Calu3 (cell line): Measurements from ENCODE around the gene FTSJ3. TPM values are rescaled to one million over a fixed set of nuclear protein-coding genes. Genes with fewer than 3 reads are reported as not detected.
"Not testable (repeated sequence)": the region's sequence is repeated elsewhere in the genome, so short reads cannot be mapped to it uniquely, and the experiment has no call there.

Experiments
- BruUV-seq: library from RNA; stranded (reverse); fragments of 400-500 nt; replicated peaks from 2 replicates; lab custom pipeline; 2021; lab: Mats Ljungman, UMichigan
- CTCF ChIA-PET: fragments of 300-600 bp; sonication (Branson Sonifier 250); formaldehyde crosslinking; loops from one replicate; lab custom pipeline; 2022; ENCODE audit warnings: antibody characterized with exemption; lab: Charles Lee
- DNase-seq: peaks from one replicate; pipeline ENCODE4 v3.0.0; 2022
- H3K27ac Mint-ChIP-seq: one replicate; pipeline ENCODE4 v1.8.0; 2022; ENCODE audit warnings: mixed read lengths; ENCODE audit not compliant: unreplicated experiment
- H3K27me3 Mint-ChIP-seq: one replicate; pipeline ENCODE4 v1.8.0; 2022; ENCODE audit warnings: mixed read lengths; ENCODE audit not compliant: unreplicated experiment
- H3K36me3 Mint-ChIP-seq: one replicate; pipeline ENCODE4 v1.8.0; 2022; ENCODE audit warnings: mild to moderate bottlenecking, moderate library complexity, mixed read lengths; ENCODE audit not compliant: insufficient read depth, unreplicated experiment
- H3K4me1 Mint-ChIP-seq: one replicate; pipeline ENCODE4 v1.8.0; 2022; ENCODE audit warnings: mild to moderate bottlenecking, low read depth, mixed read lengths; ENCODE audit not compliant: unreplicated experiment
- H3K4me3 Mint-ChIP-seq: one replicate; pipeline ENCODE4 v1.8.0; 2022; ENCODE audit warnings: mild to moderate bottlenecking, low read depth, moderate library complexity, mixed read lengths; ENCODE audit not compliant: unreplicated experiment
- H3K9me3 Mint-ChIP-seq: one replicate; pipeline ENCODE4 v1.8.0; 2022; ENCODE audit warnings: low read depth, mixed read lengths; ENCODE audit not compliant: unreplicated experiment
- CTCF ChIP-seq: fragments of 200-600 bp; IDR thresholded peaks from one replicate; pipeline ENCODE4 v1.8.0; 2022; ENCODE audit warnings: antibody characterized with exemption; ENCODE audit not compliant: unreplicated experiment
- intact Hi-C: fragments of 100-400 bp; cut with micrococcal nuclease; formaldehyde crosslinking; loops from one replicate; pipeline ENCODE4 v1.10.0; 2022; ENCODE audit not compliant: unreplicated experiment
- total RNA-seq: library from RNA; stranded (reverse); gene quantifications from 2 replicates; pipeline ENCODE4 v1.2.3, GENCODE V29; 2022

FTSJ3 gene
- total RNA-seq, 1 experiment from 2014 or later = 43.3 TPM

- intact Hi-C loops = no loop called here
- Mint-ChIP-seq H3K4me3 (no peak overlapping the region), H3K4me1 (no peaks in the 10 kb centered on the region), H3K36me3 (peaks cover 40% of the 10 kb centered on the region), H3K9me3 (no peaks in the 10 kb centered on the region), H3K27ac (peak overlapping the region; percentile 46), H3K27me3 (no peaks in the 10 kb centered on the region)
- CTCF ChIA-PET = no interaction called here
- BruUV-seq = no TSS peak
- DNase-seq = no peak
- no peak for TF ChIP-seq CTCF
Measured at GRCh38 chr17:63800783-63801182, 26.7 kb downstream of the FTSJ3 start.

- H3K36me3 Mint-ChIP-seq = peaks cover 51% of the 10 kb centered on the region
- BruUV-seq = no TSS peak
- no peak overlapping the region for H3K27ac Mint-ChIP-seq
- H3K4me3 Mint-ChIP-seq = no peak overlapping the region
- H3K9me3 Mint-ChIP-seq = no peaks in the 10 kb centered on the region
- no peak for DNase-seq
- CTCF ChIA-PET = no interaction called here
- intact Hi-C loops = no loop called here
- H3K4me1 Mint-ChIP-seq = no peaks in the 10 kb centered on the region
- no peaks in the 10 kb centered on the region for H3K27me3 Mint-ChIP-seq
- no peak for TF ChIP-seq CTCF
Measured at GRCh38 chr17:63798572-63799106, 28.8 kb downstream of the FTSJ3 start.

- H3K27ac Mint-ChIP-seq, DNase-seq, H3K4me1 Mint-ChIP-seq, H3K4me3 Mint-ChIP-seq, H3K27me3 Mint-ChIP-seq, H3K9me3 Mint-ChIP-seq, intact Hi-C loops, BruUV-seq, CTCF ChIA-PET: not testable (repeated sequence)
- H3K36me3 Mint-ChIP-seq = peaks cover 51% of the 10 kb centered on the region
Measured at GRCh38 chr17:63796375-63796774, 31.1 kb downstream of the FTSJ3 start.

- Mint-ChIP-seq H3K27ac (no peak overlapping the region), H3K27me3 (no peaks in the 10 kb centered on the region), H3K4me1 (no peaks in the 10 kb centered on the region), H3K9me3 (no peaks in the 10 kb centered on the region), H3K4me3 (no peak overlapping the region), H3K36me3 (peaks cover 45% of the 10 kb centered on the region)
- intact Hi-C loops = no loop called here
- DNase-seq = no peak
- no peak for TF ChIP-seq CTCF
- CTCF ChIA-PET = interaction anchor here (0.7 kb wide), 1 partner anchor 9 kb away, joined by 3 read pairs; no protein-coding TSS in a partner anchor
- no TSS peak for BruUV-seq
Measured at GRCh38 chr17:63792055-63792729, 35.3 kb downstream of the FTSJ3 start.

- no peak overlapping the region for H3K27ac Mint-ChIP-seq
- no TSS peak for BruUV-seq
- CTCF ChIA-PET = no interaction called here
- intact Hi-C loops = no loop called here
- no peak for TF ChIP-seq CTCF
- H3K4me1 Mint-ChIP-seq = no peaks in the 10 kb centered on the region
- no peak overlapping the region for H3K4me3 Mint-ChIP-seq
- no peaks in the 10 kb centered on the region for H3K27me3 Mint-ChIP-seq
- no peaks in the 10 kb centered on the region for H3K9me3 Mint-ChIP-seq
- peaks cover 35% of the 10 kb centered on the region for H3K36me3 Mint-ChIP-seq
- no peak for DNase-seq
Measured at GRCh38 chr17:63790057-63790456, 37.4 kb downstream of the FTSJ3 start.
